Lower leg skin (tissue), 3 donors: ENCODE measurements around the gene TGM5.

Experiments
- CTCF ChIP-seq, 3 donors: fragments of 450-650 bp; IDR thresholded peaks; one replicate each; pipeline ENCODE4 v1.5.1; 2016; ENCODE audit warnings: antibody characterized with exemption in 3 of 3, mild to moderate bottlenecking in 3 of 3, moderate library complexity in 2 of 3
- POLR2A ChIP-seq, 2 donors: fragments of 450-650 bp; IDR thresholded peaks; one replicate each; pipeline ENCODE4 v1.6.1; 2016 to 2017; ENCODE audit warnings: antibody characterized with exemption in 2 of 2, mild to moderate bottlenecking in 1 of 2, moderate library complexity in 1 of 2

DNA sequence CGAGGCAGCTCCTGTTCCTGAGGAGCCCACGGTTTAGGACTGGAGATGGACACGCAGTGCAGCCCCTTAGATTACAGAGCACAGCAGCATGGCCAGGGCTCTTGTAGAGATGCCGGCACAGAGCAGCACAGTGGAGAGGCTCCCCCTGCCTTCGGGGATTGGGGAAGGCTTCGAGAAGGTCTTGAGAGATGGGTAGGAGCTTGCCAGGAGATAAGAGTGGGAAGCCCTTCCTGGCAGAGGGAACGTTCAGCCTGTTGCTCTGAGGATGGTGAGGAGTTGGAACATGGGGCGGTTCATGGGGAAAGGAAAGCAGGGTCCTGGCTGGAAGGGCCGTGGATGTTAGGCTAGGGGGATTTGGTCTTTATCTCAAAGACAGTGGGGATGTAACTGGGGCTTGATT is 55.9 kb downstream of the TGM5 start:
- TF ChIP-seq POLR2A (IDR thresholded peaks at IDR 0.05) (no peak), CTCF (IDR thresholded peaks at IDR 0.05) (no peak)
